Loucy (cell line): Measurements from ENCODE around the gene AKAP13.

Experiments
- H2AFZ ChIP-seq: fragments of 200-600 bp; sonication (generic); 2 replicates; pipeline ENCODE4 v1.6.0; 2016; ENCODE audit warnings: antibody characterized with exemption, mild to moderate bottlenecking, low read length, moderate library complexity
- H3F3A ChIP-seq: fragments of 200-600 bp; 2 replicates; pipeline ENCODE4 v1.6.0; 2016; ENCODE audit warnings: antibody characterized with exemption, low read depth, mild to moderate bottlenecking
- H3K27me3 ChIP-seq: fragments of 200-600 bp; sonication (generic); 2 replicates; pipeline ENCODE4 v1.6.1; 2014; ENCODE audit warnings: low read length, mild to moderate bottlenecking; ENCODE audit not compliant: insufficient read depth, poor library complexity, severe bottlenecking
- H3K36me3 ChIP-seq: fragments of 200-600 bp; sonication (generic); 2 replicates; pipeline ENCODE4 v1.6.1; 2016; ENCODE audit warnings: low read length; ENCODE audit not compliant: insufficient read depth
- H3K4me1 ChIP-seq: fragments of 200-600 bp; sonication (generic); 2 replicates; pipeline ENCODE4 v1.5.1; 2014; ENCODE audit warnings: low read length, mild to moderate bottlenecking; ENCODE audit not compliant: insufficient read depth, poor library complexity, severe bottlenecking
- H3K4me2 ChIP-seq: fragments of 200-600 bp; sonication (generic); 2 replicates; pipeline ENCODE4 v1.6.0; 2014; ENCODE audit warnings: antibody characterized with exemption, low read length, low read depth, mild to moderate bottlenecking; ENCODE audit not compliant: poor library complexity, severe bottlenecking
- H3K4me3 ChIP-seq: fragments of 200-600 bp; sonication (generic); 2 replicates; pipeline ENCODE4 v1.5.1; 2014; ENCODE audit warnings: low read length, mild to moderate bottlenecking, mixed read lengths; ENCODE audit not compliant: poor library complexity, severe bottlenecking
- H3K79me2 ChIP-seq: fragments of 200-600 bp; sonication (generic); 2 replicates; pipeline ENCODE4 v1.6.1; 2014; ENCODE audit warnings: low read length; ENCODE audit not compliant: insufficient read depth
- H3K9ac ChIP-seq: fragments of 200-600 bp; sonication (generic); 2 replicates; pipeline ENCODE4 v1.6.0; 2014; ENCODE audit warnings: mild to moderate bottlenecking, low read depth, low read length, moderate library complexity; ENCODE audit not compliant: poor library complexity, severe bottlenecking
- H3K9me2 ChIP-seq: fragments of 200-600 bp; sonication (generic); replicated peaks from 2 replicates; pipeline ENCODE4 v1.6.1; 2016; ENCODE audit warnings: low read depth, low read length, mixed read lengths
- H3K9me3 ChIP-seq: fragments of 200-600 bp; sonication (generic); 2 replicates; pipeline ENCODE4 v1.6.1; 2014; ENCODE audit warnings: mild to moderate bottlenecking, antibody characterized with exemption, low read length, low read depth; ENCODE audit not compliant: insufficient read depth
- H4K20me1 ChIP-seq: fragments of 200-600 bp; sonication (generic); 2 replicates; pipeline ENCODE4 v1.6.0; 2014; ENCODE audit warnings: antibody characterized with exemption, low read length, mild to moderate bottlenecking; ENCODE audit not compliant: insufficient read depth, poor library complexity, severe bottlenecking
- EZH2phosphoT487 ChIP-seq: fragments of 200-600 bp; IDR thresholded peaks from 2 replicates; pipeline ENCODE4 v1.6.1; 2018; ENCODE audit warnings: antibody characterized with exemption, mild to moderate bottlenecking, moderate library complexity, borderline replicate concordance
- TF ChIP-seq, protein P1 (sequence below): fragments of 200-600 bp; sonication (generic); conservative IDR thresholded peaks from 2 replicates; pipeline ENCODE4 v1.5.1; 2014; ENCODE audit warnings: mild to moderate bottlenecking, antibody characterized with exemption, low read length

AKAP13 gene

DNA sequence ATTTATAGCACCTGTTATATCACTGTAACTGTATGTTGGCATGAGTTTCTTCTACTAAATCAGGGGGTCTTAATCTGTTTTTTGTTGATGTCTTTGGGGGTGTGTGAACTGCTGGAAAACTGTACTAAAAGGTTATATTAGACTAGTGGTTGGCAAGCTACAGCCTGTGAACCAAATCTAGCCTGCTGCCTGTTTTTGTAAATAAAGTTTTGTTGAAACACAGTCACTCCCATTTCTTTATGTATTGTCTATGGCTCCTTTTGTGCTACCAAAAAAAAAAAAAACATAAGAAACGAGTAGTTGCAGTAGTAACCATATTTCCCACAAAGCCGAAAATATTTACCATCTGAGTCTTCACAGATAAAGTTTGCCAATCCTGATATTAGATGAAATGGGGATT lies 126.7 kb downstream of the AKAP13 start:
- H3K4me3 ChIP-seq, result no peak overlapping the region
- no peaks in the 10 kb centered on the region for H3K9me3 ChIP-seq
- no peak for TF ChIP-seq EZH2phosphoT487
- TF ChIP-seq, protein P1, sequence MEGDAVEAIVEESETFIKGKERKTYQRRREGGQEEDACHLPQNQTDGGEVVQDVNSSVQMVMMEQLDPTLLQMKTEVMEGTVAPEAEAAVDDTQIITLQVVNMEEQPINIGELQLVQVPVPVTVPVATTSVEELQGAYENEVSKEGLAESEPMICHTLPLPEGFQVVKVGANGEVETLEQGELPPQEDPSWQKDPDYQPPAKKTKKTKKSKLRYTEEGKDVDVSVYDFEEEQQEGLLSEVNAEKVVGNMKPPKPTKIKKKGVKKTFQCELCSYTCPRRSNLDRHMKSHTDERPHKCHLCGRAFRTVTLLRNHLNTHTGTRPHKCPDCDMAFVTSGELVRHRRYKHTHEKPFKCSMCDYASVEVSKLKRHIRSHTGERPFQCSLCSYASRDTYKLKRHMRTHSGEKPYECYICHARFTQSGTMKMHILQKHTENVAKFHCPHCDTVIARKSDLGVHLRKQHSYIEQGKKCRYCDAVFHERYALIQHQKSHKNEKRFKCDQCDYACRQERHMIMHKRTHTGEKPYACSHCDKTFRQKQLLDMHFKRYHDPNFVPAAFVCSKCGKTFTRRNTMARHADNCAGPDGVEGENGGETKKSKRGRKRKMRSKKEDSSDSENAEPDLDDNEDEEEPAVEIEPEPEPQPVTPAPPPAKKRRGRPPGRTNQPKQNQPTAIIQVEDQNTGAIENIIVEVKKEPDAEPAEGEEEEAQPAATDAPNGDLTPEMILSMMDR, result no peak
- H3K36me3 ChIP-seq, result no peaks in the 10 kb centered on the region
- H3F3A ChIP-seq, result no peaks in the 10 kb centered on the region
- H3K4me2 ChIP-seq, result no peak overlapping the region
- no peaks in the 10 kb centered on the region for H3K4me1 ChIP-seq
- H3K9ac ChIP-seq, result no peak overlapping the region
- no peaks in the 10 kb centered on the region for H3K27me3 ChIP-seq
- no peaks in the 10 kb centered on the region for H3K9me2 ChIP-seq
- H4K20me1 ChIP-seq, result no peaks in the 10 kb centered on the region
- peaks cover 16% of the 10 kb centered on the region; the same call in 1 of the 2 replicates for H3K79me2 ChIP-seq
- no peak overlapping the region for H2AFZ ChIP-seq

DNA sequence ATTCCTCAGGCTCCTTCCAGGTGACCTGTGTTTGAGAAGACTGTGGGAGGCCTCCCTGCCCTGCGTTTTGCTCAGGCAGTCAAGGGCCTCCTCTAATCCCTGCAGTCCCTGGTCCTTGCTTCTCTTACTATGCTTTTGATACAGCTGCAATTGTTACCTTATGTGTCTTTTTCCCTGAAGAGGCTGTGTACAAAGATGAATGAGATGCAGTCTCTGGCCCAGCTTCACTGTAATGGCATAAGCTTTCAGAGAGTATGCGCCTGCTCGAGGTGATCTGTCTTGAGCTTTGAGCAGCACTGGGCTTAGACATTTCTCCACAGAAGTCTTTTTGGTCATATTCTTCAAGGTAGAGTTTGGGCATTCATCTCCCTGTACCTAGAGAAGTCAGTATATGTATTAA lies 129.6 kb downstream of the AKAP13 start:
- no peaks in the 10 kb centered on the region for H4K20me1 ChIP-seq
- H2AFZ ChIP-seq, result no peak overlapping the region
- no peaks in the 10 kb centered on the region for H3K4me1 ChIP-seq
- H3K4me3 ChIP-seq, result no peak overlapping the region
- no peak overlapping the region for H3K4me2 ChIP-seq
- no peaks in the 10 kb centered on the region for H3K9me2 ChIP-seq
- peaks cover 16% of the 10 kb centered on the region; the same call in 1 of the 2 replicates for H3K79me2 ChIP-seq
- H3K36me3 ChIP-seq, result no peaks in the 10 kb centered on the region
- no peak overlapping the region for H3K9ac ChIP-seq
- H3K27me3 ChIP-seq, result no peaks in the 10 kb centered on the region
- no peak for TF ChIP-seq EZH2phosphoT487
- no peaks in the 10 kb centered on the region for H3K9me3 ChIP-seq
- H3F3A ChIP-seq, result no peaks in the 10 kb centered on the region

DNA sequence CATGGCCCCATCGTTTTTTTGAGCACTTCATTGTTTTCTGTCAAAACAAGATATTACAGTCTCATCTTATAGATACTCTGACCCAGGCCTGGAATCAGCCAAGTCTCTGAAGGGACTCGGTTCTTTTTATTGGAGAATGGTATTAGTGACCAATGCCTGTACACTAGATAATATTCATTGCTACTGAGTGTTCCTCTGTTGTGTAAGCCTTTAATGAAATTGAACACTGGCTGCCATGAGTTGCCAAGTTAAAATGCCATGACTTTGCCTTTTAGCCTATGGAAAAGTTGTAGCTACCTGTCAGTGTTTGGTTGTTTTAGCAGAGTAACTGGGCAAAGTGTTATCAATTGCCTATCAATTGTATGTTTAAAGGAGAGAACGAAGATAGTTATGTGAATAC lies 134.0 kb downstream of the AKAP13 start:
- Histone ChIP-seq H3K4me3 (no peak overlapping the region), H3K9ac (no peak overlapping the region), H2AFZ (no peak overlapping the region), H3K9me3 (no peaks in the 10 kb centered on the region), H3K79me2 (no peaks in the 10 kb centered on the region), H3K9me2 (no peaks in the 10 kb centered on the region), H3F3A (no peaks in the 10 kb centered on the region), H3K4me1 (no peaks in the 10 kb centered on the region), H3K4me2 (no peak overlapping the region), H3K27me3 (no peaks in the 10 kb centered on the region), H3K36me3 (no peaks in the 10 kb centered on the region), H4K20me1 (no peaks in the 10 kb centered on the region)
- TF ChIP-seq, protein P1, result no peak
- no peak for TF ChIP-seq EZH2phosphoT487

DNA sequence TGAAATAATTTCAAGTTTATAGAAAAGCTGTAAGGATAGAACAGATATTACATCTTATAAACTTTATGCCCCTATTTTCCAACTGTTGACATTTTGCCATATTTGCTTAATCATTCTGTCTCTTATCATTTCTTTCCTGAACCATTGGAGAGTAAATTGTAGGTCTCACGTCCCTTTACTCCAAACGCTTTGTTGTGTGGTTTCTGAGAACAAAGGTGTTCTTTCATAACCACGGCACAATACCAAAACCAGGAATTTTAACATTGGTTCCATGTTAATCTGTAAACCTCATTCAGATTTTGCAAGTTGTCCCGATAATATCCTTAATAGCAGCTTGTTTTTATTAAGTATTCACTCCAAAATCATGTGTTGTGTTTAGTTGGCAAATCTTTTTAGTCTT lies 134.8 kb downstream of the AKAP13 start:
- H2AFZ ChIP-seq, result no peak overlapping the region
- no peak overlapping the region for H3K4me3 ChIP-seq
- no peaks in the 10 kb centered on the region for H4K20me1 ChIP-seq
- no peaks in the 10 kb centered on the region for H3K79me2 ChIP-seq
- no peaks in the 10 kb centered on the region for H3K27me3 ChIP-seq
- no peaks in the 10 kb centered on the region for H3K9me3 ChIP-seq
- H3F3A ChIP-seq, result no peaks in the 10 kb centered on the region
- H3K9ac ChIP-seq, result no peak overlapping the region
- no peak overlapping the region for H3K4me2 ChIP-seq
- H3K36me3 ChIP-seq, result no peaks in the 10 kb centered on the region
- H3K4me1 ChIP-seq, result no peaks in the 10 kb centered on the region
- no peaks in the 10 kb centered on the region for H3K9me2 ChIP-seq
- TF ChIP-seq, protein P1, result no peak
- no peak for TF ChIP-seq EZH2phosphoT487
